Measurements from ENCODE around the gene POLE3.
"Not testable (repeated sequence)": the region's sequence is repeated elsewhere in the genome, so short reads cannot be mapped to it uniquely, and the experiment has no call there.

POLE3 gene

DNA sequence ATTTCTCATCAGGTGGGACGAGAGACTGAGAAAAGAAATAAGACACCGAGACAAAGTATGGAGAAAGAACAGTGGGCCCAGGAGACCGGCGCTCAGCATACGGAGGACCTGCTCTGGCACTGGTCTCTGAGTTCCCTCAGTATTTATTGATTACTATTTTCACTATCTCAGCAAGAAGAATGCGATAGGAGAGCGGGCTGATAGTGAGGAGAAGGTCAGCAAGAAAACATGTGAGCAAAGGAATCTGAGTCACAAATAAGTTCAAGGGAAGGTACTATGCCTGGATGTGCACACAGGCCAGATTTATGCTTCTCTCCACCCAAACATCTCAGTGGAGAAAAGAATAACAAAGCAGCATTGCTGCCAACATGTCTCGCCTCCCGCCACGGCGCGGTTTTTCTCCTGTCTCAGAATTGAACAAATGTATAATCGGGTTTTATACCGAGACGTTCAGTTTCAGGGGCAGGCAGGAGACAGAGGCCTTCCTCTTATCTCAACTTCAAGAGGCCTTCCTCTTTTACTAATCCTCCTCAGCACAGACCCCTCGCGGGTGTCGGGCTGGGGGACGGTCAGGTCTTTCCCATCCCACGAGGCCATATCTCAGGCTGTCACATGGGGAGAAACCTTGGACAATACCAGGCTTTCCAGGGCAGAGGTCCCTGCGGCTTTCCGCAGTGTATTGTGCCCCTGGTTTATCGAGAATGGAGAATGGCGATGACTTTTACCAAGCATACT is 31.2 kb downstream of the POLE3 start:
- DNase-seq = not testable (repeated sequence)

DNA sequence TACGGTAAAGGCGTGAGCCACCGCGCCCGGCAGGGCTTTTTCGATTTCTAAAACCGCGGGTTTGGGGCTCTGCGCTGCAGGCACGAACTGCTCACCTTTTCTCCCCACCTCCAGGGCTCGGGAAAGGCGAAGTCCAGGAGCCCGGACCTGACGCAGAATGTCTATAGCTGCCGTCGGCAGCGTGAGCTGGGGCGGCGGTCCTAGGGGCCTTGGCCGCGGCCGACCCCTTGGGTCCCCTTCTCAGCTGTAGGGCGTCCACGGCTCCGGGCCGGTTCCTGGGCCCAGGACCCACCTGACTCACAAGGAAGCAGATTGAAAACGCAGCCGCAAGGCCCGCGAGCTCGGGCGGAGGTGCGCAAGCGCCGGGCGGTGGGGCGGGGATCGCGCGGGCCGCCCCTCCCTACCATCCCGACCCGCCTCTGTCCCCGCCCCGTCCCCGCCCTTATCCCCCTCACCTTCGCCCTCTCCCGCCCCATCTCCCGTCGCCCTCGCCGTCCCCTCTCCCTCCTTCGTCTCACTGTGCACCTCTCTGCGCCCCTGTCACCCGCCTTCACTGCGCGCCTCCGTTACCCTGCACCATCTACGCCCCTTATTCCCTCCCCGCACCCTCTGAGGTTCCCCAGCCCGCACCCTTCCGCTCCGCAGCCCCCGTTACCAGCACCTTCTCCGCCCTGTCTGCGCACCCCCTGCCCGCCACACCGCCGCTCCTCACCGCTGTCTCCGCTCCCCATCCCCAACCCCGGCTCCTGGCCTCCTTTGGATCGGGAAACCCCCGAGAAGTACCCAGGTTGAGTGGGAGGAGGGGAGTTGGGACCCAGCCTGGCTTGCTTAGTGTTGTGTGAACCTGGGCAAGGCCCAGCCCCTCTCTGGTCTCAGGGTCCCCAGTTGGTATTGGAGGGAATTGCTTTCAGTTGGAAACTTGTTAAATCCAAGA is 33.6 kb downstream of the POLE3 start, which contains the start of gene HDHD3:
TSS of gene HDHD3 (minus strand) at position 353 of the 934 bp plus-strand sequence. CDS start 2,632 bp downstream, outside the sequence.
- DNase-seq = peak in 56 of 58 donors; percentile 8 to 86 (median 63)

DNA sequence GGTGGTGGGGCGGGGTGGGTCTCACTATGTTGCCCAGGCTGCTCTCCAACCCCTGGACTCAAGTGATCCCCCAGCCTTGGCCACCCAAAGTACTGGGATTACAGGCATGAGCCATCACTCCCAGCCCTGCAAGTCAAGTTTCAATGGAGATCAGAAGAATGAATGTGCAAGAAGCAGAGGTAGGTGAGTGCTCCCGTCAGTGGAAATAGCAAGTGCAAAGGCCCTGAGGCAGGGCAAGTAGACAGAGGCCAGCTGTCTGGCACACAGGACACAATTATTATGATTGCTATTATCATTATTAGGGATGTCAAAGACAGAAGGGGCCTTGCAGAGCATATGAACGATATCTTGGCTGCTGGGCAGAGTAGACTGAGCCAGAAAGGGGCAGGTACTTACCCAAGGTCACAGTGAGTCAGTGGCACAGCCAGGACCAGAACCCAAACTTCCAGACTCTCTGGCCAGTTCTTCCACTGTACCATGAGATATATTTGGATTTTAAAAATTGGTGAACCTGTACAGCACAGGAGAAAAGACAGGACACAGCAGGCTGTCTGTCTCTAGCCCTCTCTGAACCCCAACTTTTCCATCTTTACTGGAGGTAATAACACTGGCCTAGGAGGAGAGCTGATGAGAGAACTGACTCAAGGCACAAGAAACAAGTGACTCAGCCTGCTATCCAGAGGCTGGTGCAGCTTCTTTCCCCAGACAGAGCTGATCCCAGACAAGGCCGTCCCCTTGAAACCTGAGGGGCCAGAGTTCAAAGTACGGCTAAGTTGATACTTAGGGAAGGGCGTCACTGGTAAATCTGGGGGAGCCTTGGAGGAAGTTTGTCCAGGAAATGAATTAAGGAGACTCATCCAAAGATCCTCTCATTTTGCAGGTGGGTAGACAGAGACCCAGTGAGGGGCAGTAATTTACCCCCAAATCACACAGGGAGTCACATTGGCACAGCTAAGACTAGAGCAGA is 35.1 kb downstream of the POLE3 start:
- no peak for DNase-seq

DNA sequence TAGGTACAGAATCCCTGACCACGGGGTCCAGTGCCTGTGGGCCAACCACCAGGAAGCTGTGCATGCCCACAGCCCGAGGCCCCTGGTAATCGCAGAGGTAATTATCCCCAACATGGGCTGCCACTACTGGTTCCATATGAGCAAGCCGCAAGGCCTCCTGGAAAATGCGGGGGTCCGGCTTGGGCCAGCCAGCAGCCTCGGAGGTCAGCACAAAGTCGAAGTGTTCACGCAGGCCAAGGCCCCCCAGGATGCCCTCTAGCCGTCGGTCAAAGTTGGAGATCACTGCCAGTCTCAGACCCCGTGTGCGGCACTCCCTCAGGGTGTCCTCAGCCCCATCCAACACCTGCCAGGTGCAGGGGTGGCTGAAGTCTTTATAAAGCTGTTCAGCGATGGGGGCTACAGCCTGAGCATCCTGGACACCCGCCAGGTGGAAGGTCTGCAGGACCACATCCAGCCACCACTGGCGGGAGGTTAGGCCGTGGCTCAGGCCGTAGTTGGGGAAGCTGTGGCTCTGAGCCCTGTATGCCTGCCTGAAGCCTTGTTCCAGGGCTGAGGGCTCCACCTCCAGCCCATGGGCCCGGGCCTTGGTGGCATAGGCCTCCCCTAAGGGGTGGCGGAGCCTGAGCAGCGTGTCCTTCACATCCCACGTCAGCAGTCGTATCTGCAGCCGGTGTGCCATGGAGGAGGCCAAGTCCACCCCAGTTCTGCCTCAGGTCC is 36.6 kb downstream of the POLE3 start:
- no peak for DNase-seq

DNA sequence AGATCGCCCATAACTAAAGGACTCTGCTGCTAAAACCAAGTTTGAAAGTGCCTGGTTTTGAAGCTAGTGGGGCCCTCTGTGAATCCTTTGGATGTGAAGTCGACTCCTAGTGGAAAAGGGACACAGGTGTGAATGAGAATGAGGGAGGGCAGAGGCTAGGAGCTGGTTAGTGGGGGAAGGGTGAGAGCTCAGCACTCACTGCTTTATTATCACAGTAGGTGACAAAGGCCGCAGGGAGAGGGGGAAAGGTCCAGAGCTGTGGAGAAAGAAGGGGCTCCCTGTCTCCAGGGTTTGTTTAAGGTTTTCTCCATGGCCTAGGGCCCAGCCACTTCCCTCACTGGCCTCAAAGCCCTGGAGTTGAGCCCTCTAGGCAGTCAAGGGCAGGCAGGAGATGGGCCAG is 37.2 kb downstream of the POLE3 start:
- no peak for DNase-seq

DNA sequence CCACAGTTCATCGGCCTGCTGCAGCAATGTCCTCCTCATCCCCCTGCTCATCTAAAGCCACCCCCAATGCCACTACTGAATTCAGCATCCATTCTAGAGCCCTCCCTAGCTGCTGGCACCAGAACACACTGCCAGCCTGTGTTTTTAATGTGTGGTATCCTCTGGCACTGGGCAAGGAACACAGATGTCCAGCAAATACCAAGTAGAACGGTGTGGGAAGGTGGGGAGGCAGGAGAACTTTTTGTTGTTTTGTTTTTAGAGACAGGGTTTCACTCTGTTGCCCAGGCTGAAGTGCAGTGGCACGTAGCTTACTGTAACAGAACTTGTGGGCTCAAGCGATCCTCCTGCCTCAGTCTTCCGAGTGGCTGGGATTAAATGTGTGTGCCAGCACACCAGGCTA is 38.4 kb downstream of the POLE3 start:
- peak in 2 of 58 donors; percentile 7 to 11 for DNase-seq

DNA sequence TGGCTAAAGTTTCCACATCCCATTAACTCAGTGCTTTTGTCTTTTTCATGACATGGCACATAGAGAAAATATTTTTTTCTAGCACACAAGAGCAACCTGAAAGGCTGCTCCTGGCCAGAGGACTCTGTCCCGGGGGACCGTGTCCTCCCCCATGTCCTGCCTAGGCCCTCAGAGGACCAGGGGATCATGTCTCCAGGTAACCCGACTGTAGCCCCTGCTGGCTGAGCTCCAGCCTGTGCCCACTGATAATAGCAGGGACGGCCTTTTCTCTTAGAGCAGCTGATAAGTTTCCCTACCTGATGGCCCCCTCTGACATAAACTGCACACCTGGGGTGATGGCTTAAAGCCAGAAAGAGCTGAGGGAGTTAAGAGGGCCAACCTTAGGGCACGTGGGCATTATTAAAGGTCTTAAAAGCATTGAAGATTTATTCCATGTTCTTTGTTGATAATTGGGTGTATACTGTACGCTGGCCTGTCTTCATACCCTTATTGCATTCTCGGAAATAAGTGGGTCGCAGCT is 39.6 kb downstream of the POLE3 start:
- DNase-seq = no peak

DNA sequence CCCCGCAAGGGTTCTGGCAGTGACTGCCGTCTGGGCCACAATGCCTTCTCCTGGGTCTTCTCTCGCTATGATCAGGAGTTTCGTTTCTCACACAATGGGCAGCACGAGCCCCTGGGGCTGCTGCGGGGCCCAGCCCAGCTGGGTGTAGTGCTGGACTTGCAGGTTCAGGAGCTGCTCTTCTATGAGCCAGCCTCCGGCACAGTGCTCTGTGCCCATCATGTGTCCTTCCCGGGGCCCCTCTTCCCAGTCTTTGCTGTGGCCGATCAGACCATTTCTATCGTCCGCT is 40.7 kb downstream of the POLE3 start:
- DNase-seq = no peak

DNA sequence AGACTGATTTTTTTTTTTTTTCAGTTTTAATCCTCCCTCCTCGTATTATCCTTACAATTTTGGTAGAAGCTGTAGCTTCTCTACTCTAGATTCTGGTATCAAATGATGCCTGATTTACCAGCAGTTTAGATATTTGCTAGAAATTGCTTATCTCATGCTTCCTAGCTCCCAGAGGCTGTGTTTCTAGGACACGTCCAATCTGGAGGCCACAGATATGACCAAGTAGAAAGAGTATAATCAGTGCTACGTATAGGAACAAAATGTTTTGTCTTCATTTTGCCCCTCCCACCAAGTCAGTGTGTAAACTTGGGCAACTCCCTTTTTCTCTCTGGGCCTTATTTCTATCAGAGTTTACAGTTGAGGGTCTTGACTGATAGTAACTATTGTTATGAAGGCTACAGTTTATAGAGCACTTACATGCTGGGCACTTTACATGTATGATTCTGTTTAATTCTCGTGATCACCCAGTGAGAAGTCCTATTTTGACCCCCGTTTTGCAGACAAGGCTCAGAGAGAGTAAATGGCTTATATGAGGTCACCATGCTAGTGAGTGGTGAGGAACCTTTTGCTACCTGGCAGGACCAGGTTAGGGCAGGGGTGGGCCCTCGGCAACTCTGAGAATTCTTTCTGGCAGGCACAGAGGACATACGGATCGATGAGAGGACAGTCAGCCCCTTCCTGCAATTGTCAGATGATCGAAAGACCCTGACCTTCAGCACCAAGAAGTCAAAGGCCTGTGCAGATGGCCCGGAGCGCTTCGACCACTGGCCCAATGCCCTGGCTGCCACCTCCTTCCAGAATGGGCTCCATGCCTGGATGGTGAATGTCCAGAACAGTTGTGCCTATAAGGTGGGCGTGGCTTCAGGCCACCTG is 41.3 kb downstream of the POLE3 start:
- DNase-seq = no peak

DNA sequence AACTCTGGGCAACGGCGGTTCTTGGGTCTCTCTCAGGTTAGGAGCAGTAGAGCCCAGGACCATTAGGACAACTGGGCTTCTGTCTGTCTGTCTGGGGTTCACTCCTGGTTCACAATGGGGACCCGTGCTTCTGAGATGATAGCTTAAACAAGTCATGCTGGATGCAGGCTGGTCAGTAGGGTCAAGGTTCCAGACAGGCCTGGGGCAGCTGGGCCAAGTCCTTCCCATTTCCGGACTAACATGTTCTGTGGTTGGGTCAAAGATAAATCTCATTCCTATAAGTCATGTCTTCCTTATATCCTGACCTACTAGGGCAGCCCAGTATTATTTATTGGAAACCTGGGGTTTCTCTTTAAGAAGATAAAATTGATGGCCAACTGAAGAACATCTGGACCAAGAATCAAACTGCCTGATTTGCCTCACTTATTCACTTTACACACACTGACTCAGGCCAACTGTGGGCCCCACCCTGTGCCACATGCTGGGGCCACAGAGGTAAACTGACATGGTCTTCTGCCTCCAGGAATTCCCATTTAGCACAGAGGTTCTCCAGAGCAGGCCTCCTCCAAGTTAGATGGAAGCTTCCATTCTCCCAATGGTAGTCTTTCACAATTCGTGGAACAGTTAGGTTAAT is 42.0 kb downstream of the POLE3 start:
- DNase-seq = no peak

DNA sequence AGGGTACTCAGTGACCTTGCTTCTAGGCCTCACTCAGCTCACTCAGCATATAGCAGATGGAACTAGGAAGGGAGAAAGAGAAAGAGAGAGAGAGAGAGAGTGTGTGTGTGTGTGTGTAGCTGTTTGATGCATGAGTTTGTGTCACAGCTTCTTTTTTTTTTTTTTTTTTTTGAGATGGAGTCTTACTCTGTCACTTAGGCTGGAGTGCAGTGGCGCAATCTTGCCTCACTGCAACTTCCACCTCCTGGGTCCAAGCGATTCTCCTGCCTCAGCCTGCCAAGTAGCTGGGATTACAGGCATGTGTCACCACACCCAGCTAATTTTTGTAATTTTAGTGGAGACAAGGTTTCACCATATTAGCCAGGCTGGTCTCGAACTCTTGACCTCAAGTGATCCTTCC is 44.8 kb downstream of the POLE3 start:
- not testable (repeated sequence) for DNase-seq

DNA sequence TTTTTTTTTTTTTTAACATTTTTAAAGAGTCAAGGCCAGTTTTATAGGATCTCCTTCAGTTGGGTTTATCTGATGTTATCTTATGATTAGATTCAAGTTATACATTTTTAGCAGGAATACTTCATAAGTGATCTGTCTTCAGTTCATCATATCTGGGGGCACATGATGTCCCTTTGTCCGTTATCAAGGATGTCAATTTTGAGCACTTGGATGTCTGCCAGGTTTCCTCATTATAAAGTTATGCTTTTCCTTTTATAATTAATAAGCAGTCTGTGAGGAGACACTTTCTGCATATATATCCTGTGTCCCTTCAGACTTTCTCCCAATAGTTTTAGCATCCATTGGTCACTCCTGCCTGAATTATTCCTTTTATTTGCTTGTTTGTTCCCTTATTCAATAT is 45.5 kb downstream of the POLE3 start:
- DNase-seq = no peak

DNA sequence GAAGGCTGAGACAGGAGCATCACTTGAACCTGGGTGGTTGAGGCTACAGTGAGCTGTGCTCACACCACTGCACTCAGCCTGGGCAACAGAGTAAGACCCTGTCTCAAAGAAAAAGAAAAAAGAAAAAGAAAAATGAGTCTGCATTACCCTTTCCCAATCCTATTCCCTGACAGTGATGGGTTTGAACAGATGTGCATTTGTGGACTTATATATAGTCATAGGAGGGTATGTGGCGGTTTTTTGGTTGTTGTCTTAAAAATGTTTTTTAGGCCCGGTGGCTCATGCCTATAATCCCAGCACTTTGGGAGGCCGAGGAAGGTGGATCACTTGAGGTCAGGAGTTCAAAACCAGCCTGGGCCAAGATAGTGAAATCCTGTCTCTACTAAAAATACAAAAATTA is 47.1 kb downstream of the POLE3 start:
- DNase-seq = no peak

DNA sequence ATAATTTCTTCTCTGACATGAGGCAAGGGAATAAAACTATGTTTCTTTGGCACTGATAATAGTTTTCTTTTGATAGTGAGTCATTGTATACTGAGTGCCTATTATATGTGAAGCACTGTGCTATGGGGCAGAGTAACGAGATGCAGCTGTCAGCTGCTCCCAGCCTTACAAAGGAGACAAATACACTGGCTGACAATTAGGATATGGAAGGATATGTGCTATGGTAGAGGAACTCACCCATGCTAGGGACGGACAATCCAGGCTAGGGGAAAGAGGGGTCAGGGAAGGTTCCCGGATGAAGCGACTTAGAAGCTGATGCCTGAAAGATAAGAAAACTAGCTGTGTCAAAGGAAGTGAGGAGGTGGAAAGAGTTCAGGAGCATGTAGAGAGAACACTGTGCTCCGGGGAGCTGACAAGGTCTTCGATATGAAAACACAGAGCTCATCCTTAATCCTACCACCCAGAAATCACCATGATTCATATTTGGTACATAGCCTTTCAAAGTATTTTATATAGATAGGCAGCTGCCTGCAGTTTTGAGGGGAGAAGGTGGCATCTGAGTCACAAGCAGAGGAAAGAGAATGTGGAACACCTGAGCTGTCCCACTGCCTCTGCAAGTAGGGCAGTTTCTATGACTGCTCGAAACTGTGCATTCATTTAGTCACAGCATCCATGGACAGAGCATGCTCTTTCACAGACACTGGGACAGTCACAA is 49.0 kb downstream of the POLE3 start:
- peak in 14 of 58 donors; percentile 4 to 44 (median 15) for DNase-seq

DNA sequence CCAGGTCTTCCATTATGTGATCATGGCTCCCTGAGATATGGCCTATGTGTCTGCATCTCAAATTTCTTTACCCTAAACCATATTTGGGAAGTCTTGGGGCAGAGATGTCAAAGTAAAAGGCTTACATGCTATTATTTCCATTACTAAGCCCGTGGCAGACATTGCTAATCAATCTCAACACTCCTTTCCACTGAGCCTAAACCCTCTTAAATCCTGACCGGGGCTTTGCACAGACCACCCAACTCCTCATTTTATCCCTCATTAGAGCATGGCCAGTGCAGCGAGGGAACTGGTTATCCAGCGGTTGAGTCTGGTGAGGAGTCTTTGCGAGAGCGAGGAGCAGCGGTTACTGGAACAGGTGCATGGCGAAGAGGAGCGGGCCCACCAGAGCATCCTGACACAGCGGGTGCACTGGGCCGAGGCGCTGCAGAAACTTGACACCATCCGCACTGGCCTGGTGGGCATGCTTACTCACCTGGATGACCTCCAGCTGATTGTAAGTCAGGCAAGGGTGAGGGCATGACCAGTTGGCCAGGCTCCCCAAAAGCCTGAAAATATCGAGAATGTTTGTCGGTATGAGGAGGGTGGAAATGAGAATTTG is 50.1 kb downstream of the POLE3 start:
- no peak for DNase-seq

DNA sequence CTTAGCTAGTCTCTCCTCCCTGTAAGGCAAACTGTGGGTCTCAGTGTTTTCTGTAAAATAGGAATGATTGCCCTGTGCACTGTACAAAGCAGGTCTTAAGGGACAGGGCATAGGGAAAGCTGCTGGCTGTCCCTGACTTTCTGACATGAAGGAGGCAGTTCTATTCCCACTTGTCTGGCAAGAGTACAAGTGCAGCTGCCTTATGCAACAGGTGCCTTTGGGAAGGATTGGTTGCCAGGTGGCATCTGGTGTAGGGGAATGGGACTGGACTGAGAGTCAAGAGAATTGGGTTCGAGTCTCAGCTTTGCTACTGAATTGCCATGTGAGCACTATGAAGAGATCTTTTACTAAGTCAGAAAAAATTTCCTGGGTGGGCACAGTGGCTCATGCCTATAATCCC is 51.1 kb downstream of the POLE3 start:
- DNase-seq = no peak
